SK-N-SH treated with all-trans-retinoic acid at 6 μM for 48 hours (cell line): Measurements from ENCODE around the gene OR52B4.

ENCODE experiments used
- BACH2 ChIP-seq: fragments of 250-450 bp; sonication (Bioruptor Pico); IDR thresholded peaks from 2 replicates; pipeline ENCODE4 v1.9.0; 2021; ENCODE audit warnings: mild to moderate bottlenecking, borderline replicate concordance
- CSRNP3 ChIP-seq: fragments of 250-450 bp; sonication (Bioruptor Pico); IDR thresholded peaks from 2 replicates; pipeline ENCODE4 v1.5.1; 2021; ENCODE audit warnings: mild to moderate bottlenecking, moderate library complexity
- ESRRG ChIP-seq: fragments of 250-450 bp; sonication (Bioruptor Pico); IDR thresholded peaks from 2 replicates; pipeline ENCODE4 v1.6.1; 2021; ENCODE audit warnings: mild to moderate bottlenecking
- GLIS3 ChIP-seq: fragments of 250-450 bp; sonication (Bioruptor Pico); IDR thresholded peaks from 2 replicates; pipeline ENCODE4 v1.5.0; 2020; ENCODE audit warnings: mild to moderate bottlenecking, moderate library complexity
- PPARA ChIP-seq: fragments of 250-450 bp; sonication (Bioruptor Pico); IDR thresholded peaks from 2 replicates; pipeline ENCODE4 v1.5.0; 2020; ENCODE audit warnings: mild to moderate bottlenecking, borderline replicate concordance
- RARB ChIP-seq: fragments of 250-450 bp; sonication (Bioruptor Pico); IDR thresholded peaks from 2 replicates; pipeline ENCODE4 v1.8.0; 2021; ENCODE audit warnings: mild to moderate bottlenecking, moderate library complexity
- SNAI2 ChIP-seq: fragments of 250-450 bp; sonication (Bioruptor Pico); IDR thresholded peaks from 2 replicates; pipeline ENCODE4 v1.5.0; 2020; ENCODE audit warnings: mild to moderate bottlenecking, moderate library complexity
- TOX ChIP-seq: fragments of 250-450 bp; sonication (Bioruptor Pico); IDR thresholded peaks from 2 replicates; pipeline ENCODE4 v1.8.0; 2021; ENCODE audit warnings: mild to moderate bottlenecking, moderate library complexity, borderline replicate concordance
- ZFP30 ChIP-seq: fragments of 450-650 bp; formaldehyde crosslinking; IDR thresholded peaks from 2 replicates; pipeline ENCODE4 v1.5.0; 2022; ENCODE audit warnings: mild to moderate bottlenecking, moderate library complexity
- ZNF70 ChIP-seq: fragments of 450-650 bp; formaldehyde crosslinking; IDR thresholded peaks from 2 replicates; pipeline ENCODE4 v1.5.0; 2020; ENCODE audit warnings: mild to moderate bottlenecking, moderate library complexity
- ZNF8 ChIP-seq: fragments of 450-650 bp; formaldehyde crosslinking; IDR thresholded peaks from 2 replicates; pipeline ENCODE4 v1.5.0; 2020; ENCODE audit warnings: mild to moderate bottlenecking, moderate library complexity
- TF ChIP-seq, protein P1 (sequence below): fragments of 250-450 bp; sonication (Bioruptor Pico); IDR thresholded peaks from 2 replicates; pipeline ENCODE4 v1.5.1; 2020; ENCODE audit warnings: low read depth, mild to moderate bottlenecking, moderate library complexity
- TF ChIP-seq, protein P2 (sequence below): fragments of 250-450 bp; sonication (Bioruptor Pico); IDR thresholded peaks from 2 replicates; pipeline ENCODE4 v1.8.0; 2020; ENCODE audit warnings: mild to moderate bottlenecking, moderate library complexity, borderline replicate concordance

- TF ChIP-seq, protein P1, sequence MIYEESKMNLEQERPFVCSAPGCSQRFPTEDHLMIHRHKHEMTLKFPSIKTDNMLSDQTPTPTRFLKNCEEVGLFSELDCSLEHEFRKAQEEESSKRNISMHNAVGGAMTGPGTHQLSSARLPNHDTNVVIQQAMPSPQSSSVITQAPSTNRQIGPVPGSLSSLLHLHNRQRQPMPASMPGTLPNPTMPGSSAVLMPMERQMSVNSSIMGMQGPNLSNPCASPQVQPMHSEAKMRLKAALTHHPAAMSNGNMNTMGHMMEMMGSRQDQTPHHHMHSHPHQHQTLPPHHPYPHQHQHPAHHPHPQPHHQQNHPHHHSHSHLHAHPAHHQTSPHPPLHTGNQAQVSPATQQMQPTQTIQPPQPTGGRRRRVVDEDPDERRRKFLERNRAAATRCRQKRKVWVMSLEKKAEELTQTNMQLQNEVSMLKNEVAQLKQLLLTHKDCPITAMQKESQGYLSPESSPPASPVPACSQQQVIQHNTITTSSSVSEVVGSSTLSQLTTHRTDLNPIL (CRISPR knock-in tag): no peak
- TF ChIP-seq SNAI2 (CRISPR knock-in tag): no peak
- TF ChIP-seq TOX: no peak
- no peak for TF ChIP-seq RARB (CRISPR knock-in tag)
- TF ChIP-seq BACH2 (CRISPR knock-in tag): no peak
- TF ChIP-seq ZFP30 (CRISPR knock-in tag): no peak
- no peak for TF ChIP-seq GLIS3 (CRISPR knock-in tag)
- TF ChIP-seq, protein P2, sequence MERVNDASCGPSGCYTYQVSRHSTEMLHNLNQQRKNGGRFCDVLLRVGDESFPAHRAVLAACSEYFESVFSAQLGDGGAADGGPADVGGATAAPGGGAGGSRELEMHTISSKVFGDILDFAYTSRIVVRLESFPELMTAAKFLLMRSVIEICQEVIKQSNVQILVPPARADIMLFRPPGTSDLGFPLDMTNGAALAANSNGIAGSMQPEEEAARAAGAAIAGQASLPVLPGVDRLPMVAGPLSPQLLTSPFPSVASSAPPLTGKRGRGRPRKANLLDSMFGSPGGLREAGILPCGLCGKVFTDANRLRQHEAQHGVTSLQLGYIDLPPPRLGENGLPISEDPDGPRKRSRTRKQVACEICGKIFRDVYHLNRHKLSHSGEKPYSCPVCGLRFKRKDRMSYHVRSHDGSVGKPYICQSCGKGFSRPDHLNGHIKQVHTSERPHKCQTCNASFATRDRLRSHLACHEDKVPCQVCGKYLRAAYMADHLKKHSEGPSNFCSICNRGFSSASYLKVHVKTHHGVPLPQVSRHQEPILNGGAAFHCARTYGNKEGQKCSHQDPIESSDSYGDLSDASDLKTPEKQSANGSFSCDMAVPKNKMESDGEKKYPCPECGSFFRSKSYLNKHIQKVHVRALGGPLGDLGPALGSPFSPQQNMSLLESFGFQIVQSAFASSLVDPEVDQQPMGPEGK (CRISPR knock-in tag): no peak
- no peak for TF ChIP-seq ESRRG
- TF ChIP-seq ZNF8 (CRISPR knock-in tag): no peak
- no peak for TF ChIP-seq ZNF70 (CRISPR knock-in tag)
- no peak for TF ChIP-seq CSRNP3 (CRISPR knock-in tag)
- TF ChIP-seq PPARA (CRISPR knock-in tag): no peak
These were observed 2.0 kb upstream of the OR52B4 start for GRCh38 chr11:4370166-4370565.
